HG03097 (cell line): ENCODE results near the gene UNKL.
A peak's percentile ranks its signal among the peaks of the same experiment; 100 is the strongest.

Source experiments
- ATAC-seq: cut with Tn5 transposase; IDR thresholded peaks from one replicate; pipeline ENCODE4 v1.9.1; 2021; ENCODE audit not compliant: unreplicated experiment, low FRiP score

Gene UNKL

GRCh38 chr16:1357906-1358566 is 56.5 kb downstream of the UNKL start:
- ATAC-seq: no peak

DNA sequence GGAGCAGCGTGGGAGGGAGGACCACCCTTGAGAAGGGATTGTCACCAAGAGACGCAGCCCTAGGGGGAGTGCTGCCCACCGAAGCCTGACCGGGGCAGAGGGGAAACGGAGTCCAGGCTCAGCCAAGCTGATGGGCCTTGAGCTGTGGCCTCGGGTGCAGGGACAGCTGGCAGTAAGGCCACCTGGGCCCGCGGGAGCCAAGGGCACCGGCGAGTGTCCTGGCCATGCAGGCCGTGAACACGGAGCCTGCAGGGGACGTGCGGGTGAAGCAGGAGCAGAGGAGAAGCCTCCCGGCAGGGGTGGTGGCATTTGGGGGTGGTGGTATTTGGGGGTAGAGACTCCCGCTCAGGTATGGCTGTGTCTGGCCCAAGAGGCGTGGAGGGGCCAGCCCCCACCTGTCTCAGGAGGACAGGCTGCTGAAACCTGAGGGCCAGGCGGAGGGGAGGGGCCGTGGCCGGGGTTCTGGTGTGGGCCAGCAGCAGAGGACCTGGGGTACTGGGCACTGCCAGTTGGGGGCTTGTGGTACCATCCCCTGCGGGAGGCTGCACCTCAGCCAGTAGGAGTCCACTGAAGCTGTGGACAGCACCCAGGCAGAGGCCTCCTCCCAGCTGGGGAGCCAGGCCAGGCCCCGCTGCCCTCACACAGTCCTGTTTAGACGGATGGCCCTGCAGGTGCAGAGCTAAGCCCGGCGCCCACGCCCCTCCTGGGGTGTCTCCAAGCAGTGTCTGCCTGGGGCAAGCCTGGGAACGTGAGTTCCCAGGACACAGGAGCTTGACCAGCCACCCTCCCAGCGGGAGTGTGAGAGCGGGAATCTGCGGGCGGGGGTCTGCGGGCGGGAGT is 58.2 kb downstream of the UNKL start:
- ATAC-seq: no peak

DNA sequence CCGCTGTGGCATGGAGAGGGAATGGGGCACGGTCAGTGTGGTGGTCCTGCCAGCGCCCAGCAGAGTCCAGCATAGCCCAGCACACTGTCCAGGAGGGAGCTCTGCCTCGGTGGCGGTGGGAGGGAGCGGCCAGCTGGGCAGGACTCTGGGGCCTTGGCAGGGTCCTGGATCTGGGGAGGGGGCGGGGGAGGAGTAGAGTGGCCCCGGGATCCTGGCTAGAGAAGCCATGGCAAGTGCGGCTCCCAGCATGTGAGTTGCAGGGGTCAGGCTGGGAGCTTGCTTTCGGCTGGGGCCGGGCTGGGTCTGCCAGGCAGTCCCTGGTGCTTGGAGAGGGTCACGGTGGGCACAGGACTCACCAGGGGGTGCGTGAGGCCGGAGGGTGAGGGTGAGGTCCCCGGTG is 58.9 kb downstream of the UNKL start:
- no peak for ATAC-seq

DNA sequence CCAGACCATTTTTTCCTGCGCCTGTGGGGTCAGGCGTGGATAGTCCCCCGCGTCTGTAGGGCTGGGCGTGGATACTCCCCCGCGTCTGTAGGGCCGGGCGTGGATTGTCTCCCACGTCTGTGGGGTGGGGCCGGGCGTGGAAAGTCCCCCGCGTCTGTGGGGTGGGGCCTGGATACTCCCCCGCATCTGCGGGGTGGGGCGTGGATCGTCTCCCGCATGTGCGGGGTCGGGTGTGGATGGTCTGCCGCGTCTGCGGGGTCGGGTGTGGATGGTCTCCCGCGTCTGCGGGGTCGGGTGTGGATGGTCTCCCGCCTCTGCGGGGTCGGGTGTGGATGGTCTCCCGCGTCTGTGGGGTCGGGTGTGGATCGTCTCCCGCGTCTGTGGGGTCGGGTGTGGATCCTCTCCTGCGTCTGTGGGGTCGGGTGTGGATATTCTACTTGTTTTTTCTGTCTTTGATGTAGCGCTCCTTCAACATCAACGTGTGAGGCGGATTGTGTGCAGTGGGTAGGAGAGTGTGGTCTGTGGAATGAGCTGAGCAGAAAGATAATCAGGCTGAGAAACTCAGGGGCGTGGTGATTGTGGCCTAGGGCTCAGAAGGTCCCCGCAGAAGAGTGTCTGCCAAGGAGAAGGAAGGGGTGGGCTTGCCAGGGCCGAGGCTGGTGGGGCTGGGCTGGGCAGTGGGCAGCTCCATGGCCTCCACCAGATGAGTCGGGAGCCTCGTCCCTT is 59.5 kb downstream of the UNKL start:
- no peak for ATAC-seq

DNA sequence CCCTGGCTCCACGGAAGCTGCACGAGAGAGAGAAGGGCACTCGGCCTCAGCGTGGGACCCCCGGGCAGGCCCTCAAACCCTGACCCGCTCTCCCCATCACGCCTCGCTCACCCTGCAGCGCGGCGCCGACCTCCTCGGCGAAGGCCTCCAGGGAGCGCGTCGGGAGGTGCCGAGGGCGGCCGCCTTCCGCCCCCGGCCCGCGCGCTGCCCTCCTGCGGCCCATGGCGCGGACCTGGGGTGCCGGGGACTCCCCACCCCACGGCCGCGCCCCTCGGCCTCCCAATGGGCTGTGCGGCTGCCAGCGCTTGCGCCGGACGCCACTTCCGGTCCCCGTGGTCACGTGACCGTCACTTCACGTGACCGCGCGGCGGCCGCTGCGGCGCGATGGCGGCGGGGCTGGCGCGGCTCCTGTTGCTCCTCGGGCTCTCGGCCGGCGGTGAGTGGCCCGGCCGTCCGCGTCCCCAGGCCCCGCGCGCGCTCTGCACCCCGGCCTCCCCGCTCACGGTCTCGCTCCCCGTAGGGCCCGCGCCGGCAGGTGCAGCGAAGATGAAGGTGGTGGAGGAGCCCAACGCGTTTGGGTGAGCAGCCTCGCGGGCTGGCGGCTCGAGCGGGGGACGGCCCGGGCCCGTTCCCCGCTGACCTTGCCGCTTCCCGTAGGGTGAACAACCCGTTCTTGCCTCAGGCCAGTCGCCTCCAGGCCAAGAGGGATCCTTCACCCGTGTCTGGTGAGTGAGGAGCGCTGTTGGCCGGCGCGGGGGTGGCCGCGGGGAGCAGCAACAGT is 62.7 kb downstream of the UNKL start, which contains the start of the genes GNPTG and TSR3:
TSS of gene GNPTG (plus strand) at position 350 of the 781 bp plus-strand sequence. CDS start at position 385, 35 bp downstream.
TSS of gene TSR3 (minus strand) at position 297 of the 781 bp plus-strand sequence. CDS start at position 223, 74 bp downstream.
- peak; percentile 50 for ATAC-seq

DNA sequence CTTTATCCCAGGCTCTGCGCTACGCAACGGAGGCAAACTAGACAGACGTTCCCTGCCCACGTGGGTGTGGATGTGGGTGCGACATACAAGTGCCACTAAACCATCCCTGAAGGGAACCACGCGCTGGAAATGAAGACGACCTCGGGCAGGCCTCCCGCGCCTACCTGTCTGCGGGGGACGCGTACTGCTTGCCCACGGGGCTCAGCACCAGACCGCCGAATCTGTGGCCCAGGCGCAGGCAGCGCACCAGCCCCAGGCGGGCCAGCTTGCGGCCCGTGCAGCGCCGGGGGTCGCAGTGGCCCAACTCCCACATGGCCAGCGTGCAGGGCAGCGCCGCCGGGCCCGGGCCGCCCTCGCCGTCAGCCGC is 63.3 kb downstream of the UNKL start:
- ATAC-seq: peak; percentile 7

GRCh38 chr16:1350691-1351090 is 63.8 kb downstream of the UNKL start:
- ATAC-seq: no peak

GRCh38 chr16:1349951-1350350 is 64.6 kb downstream of the UNKL start:
- no peak for ATAC-seq

DNA sequence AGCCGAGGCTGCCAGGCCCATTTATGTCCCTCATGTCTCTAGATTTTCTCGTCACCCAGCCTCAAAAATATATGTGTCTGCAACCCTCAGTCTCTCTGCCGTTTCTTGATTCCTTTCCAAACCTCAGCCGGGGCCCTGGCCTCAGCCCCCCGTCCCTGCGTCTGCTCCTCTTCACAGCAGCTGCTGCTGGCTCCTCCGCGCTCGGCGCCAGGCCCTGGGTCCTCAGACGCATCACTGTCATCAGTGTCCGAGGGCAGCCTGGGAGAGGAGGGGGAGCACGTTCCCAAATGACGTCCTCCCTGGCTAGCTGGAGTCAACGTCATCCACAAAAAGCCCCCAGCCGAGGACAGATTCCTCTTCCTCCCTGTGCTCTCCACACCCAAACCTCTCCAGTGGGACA is 65.2 kb downstream of the UNKL start:
- ATAC-seq: no peak

GRCh38 chr16:1348926-1349325 is 65.6 kb downstream of the UNKL start:
- no peak for ATAC-seq

- ATAC-seq: no peak
These were observed 66.1 kb downstream of the UNKL start for GRCh38 chr16:1348441-1348840.

DNA sequence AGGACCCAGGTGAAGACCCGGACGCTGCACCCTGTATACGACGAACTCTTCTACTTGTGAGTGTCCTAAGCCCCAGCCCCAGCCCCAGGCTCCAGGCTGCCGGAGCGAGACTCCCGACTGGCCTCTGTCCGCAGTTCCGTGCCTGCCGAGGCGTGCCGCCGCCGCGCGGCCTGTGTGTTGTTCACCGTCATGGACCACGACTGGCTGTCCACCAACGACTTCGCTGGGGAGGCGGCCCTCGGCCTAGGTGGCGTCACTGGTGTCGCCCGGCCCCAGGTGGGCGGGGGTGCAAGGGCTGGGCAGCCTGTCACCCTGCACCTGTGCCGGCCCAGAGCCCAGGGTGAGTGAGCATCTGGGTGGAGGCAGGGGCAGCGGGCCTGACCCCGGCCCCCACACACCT is 66.5 kb downstream of the UNKL start:
- ATAC-seq: no peak

- ATAC-seq: no peak
These were observed 67.1 kb downstream of the UNKL start for GRCh38 chr16:1347286-1347855.

- ATAC-seq: no peak
These were observed 67.8 kb downstream of the UNKL start for GRCh38 chr16:1346422-1347285.

GRCh38 chr16:1345651-1346421 is 68.7 kb downstream of the UNKL start:
- ATAC-seq: no peak

- ATAC-seq: no peak
These were observed 69.4 kb downstream of the UNKL start for GRCh38 chr16:1345087-1345486.

DNA sequence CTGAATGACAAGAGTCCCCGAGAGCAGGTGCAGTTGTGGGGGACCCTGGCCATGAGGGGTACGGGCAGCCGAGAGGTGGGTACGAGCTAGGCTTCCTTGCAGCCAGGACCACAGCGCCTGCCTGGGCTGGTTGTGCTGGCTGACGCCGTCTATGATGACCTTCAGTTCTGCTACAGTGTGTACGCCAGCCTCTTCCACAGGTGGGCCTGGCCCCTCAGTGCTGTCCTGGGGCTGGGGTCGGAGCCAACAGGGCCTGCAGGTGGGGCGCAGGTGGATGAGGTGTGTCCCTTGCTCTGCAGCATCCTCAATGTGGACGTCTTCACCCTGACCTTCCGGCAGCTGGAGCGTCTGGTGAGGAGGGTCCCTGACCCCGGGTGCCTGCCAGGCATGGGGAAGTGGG is 70.0 kb downstream of the UNKL start:
- ATAC-seq: no peak

DNA sequence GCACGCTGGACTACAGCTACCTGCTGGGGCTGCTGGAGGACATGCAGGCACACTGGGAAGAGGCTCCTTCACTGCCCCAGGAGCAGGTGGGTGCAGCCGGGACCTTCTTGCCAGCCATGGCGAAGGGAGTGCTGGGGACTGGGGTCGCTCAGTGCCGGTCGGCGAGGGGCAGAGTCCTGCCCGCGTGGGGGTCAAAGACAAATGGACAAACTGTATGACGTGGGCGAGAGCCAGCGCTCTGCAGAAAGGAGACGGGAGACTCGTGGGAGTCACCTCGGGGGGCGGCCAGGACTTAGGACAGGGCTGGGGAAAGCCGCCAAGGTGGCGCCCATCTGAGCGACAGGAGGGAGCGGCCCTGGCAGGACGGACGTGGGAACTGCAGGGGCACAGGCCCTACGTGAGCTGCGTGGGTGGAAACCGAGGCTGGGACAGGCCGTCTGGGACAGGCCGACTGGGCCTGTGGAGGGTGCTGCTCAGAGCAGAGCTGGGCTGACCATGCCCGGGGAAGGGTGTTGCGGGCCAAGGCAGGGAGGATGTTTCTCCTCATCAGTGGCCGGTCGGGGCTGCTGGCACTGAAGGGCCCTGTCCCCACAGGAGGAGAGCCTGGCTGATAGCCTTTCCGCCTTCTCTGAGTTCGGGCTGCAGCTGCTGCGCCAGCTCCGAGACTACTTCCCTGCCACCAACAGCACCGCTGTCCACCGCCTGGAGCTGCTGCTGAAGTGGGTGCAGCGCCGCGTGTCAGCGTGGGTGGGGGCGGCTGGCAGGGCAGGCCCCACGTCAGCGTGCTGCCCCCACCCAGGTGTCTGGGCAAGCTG is 70.9 kb downstream of the UNKL start:
- ATAC-seq: no peak
